K562 (cell line): ENCODE data around the gene RASSF3. TPM values are rescaled to one million over a fixed set of nuclear protein-coding genes. Genes with fewer than 3 reads are reported as not detected.
A peak's percentile ranks its signal among the peaks of the same experiment; 100 is the strongest.

ENCODE experiments used
- ASH1L ChIP-seq: fragments of 450-650 bp; IDR thresholded peaks from 2 replicates; pipeline ENCODE4 v1.6.1; 2018; ENCODE audit warnings: borderline replicate concordance, mild to moderate bottlenecking, low read depth; ENCODE audit not compliant: partially characterized antibody
- CBFA2T3 ChIP-seq: fragments of 450-650 bp; IDR thresholded peaks from 2 replicates; pipeline ENCODE4 v1.6.1; 2017
- DLX4 ChIP-seq: fragments of 250-450 bp; sonication (Bioruptor Pico); IDR thresholded peaks from 2 replicates; pipeline ENCODE4 v1.6.1; 2021; ENCODE audit warnings: mild to moderate bottlenecking
- HMGN3 ChIP-seq: IDR thresholded peaks from 2 replicates; pipeline ENCODE4 v1.6.1; 2011; ENCODE audit warnings: borderline replicate concordance, low read depth, mild to moderate bottlenecking, mixed read lengths, low read length; ENCODE audit not compliant: insufficient read length; ENCODE audit errors: extremely low read depth
- KDM4B ChIP-seq, 2 experiments: fragments of 450-650 bp in 1 of 2; sonication (generic) in 1 of 2; IDR thresholded peaks; 2 replicates each; pipeline ENCODE4 v1.6.1; 2016 to 2017; ENCODE audit warnings: borderline replicate concordance in 2 of 2, antibody characterized with exemption in 1 of 2, low read depth in 1 of 2, mild to moderate bottlenecking in 1 of 2
- POLR2AphosphoS5 ChIP-seq: IDR thresholded peaks from 2 replicates; pipeline ENCODE4 v1.6.1; 2011; ENCODE audit warnings: mild to moderate bottlenecking, low read depth, low read length, moderate library complexity; ENCODE audit not compliant: control insufficient read depth, insufficient read depth
- SRSF3 ChIP-seq: fragments of 200-400 bp; formaldehyde crosslinking; IDR thresholded peaks from 2 replicates; pipeline ENCODE4 v1.6.1; 2016; ENCODE audit warnings: mild to moderate bottlenecking, low read length, moderate library complexity; ENCODE audit not compliant: insufficient read depth
- TAF1 ChIP-seq: IDR thresholded peaks from 2 replicates; pipeline ENCODE4 v1.6.1; 2011; ENCODE audit warnings: mild to moderate bottlenecking, low read length, moderate library complexity; ENCODE audit not compliant: insufficient read depth, control insufficient read depth, severe bottlenecking; ENCODE audit errors: extremely low read depth
- ZEB2 ChIP-seq: fragments of 450-650 bp; IDR thresholded peaks from 2 replicates; pipeline ENCODE4 v1.6.1; 2016
- ZNF589 ChIP-seq: fragments of 200-800 bp; sonication (Bioruptor generic); IDR thresholded peaks from 2 replicates; pipeline ENCODE4 v1.6.1; 2016; ENCODE audit warnings: low read depth, missing genetic modification characterization, missing compliant biosample characterization
- ZNF785 ChIP-seq: fragments of 250-450 bp; sonication (Bioruptor Pico); IDR thresholded peaks from 2 replicates; pipeline ENCODE4 v1.4.0; 2020; ENCODE audit warnings: mild to moderate bottlenecking
- polyA plus RNA-seq, 8 experiments: library from polyadenylated mRNA; depleted of rRNA in 4 of 8; stranded (reverse) in 5 of 8; unstranded in 3 of 8; fragments of >200 nt; fragmentation: Nextera tagmentation in 2 of 8; fragmentation: Illumina TruSeq in 1 of 8; extraction: Ambion mirVana in 2 of 8; extraction: Trizol in 1 of 8; gene quantifications; 2 replicates each; pipeline versions ENCODE4 v1.2.1 to v1.2.3, GENCODE V29; 2011 to 2014; ENCODE audit warnings: inconsistent platforms in 1 of 8, missing spikeins in 1 of 8
- total RNA-seq, 7 experiments: library from RNA; depleted of rRNA in 6 of 7; stranded (reverse); fragments of >200 nt in 6 of 7; fragmentation: Illumina TruSeq in 2 of 7; extraction: Trizol in 2 of 7; gene quantifications; 2 replicates each; pipeline versions ENCODE4 v1.2.1 to v1.2.3, GENCODE V29; 2011 to 2021; ENCODE audit warnings: low replicate concordance in 1 of 7
- TF ChIP-seq, protein P1 (sequence below): fragments of 250-450 bp; sonication (Bioruptor Pico); IDR thresholded peaks from 2 replicates; pipeline ENCODE4 v1.5.0; 2020; ENCODE audit warnings: mild to moderate bottlenecking
- TF ChIP-seq, protein P2 (sequence below): fragments of 450-650 bp; IDR thresholded peaks from 2 replicates; pipeline ENCODE4 v1.6.1; 2016; ENCODE audit warnings: mild to moderate bottlenecking, moderate library complexity

The RASSF3 gene
- total and polyA plus RNA-seq, 9 of the 15 experiments (the other 6 are each of a cell fraction or from before 2014, with no cell fraction given) = 3.7 to 39.2 (median 20.2) TPM

DNA sequence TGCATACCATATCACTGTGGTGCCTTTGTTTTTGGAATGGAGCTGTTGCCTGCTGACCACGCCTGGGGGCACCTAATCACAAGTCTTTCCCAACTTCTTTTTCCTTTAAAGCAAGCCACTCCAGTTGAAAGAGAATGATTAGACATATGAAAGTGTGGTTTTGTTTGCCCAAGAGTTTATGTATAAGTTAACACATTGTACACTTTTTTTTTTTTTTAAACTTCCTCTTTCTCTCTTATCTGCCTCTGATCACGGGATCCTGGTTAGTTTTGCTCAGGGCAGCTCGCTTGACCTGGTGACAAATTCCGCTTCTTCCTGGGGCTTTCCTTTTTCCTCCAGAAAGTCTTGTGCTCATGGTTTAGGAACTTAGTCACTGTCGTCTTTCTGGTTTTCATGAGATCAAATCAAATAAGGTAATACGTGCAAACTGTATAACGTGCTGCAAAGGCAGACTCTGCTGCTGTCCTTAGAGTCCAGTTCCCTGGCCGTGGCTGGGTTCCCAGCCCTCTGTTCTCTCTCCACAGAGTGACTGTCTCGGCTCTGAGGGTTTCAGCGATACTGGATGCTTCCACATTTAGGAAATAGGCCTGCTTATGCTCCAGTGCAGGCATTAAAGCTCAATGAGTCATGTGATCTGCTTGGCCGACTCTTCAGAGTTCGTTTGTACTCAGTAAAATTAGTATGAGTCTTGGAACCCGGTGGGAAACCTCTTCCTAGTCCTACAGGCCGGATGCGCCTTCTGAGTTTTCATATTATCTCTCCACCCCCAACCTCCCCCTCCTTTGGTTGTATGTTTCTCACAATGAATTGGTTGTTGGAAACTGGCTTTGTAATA lies 15.2 kb downstream of the RASSF3 start (continued):
- TF ChIP-seq POLR2AphosphoS5 (0 out of 2 replicates have a peak, but pooled peaks have one; percentile 10), ZEB2 (0 out of 2 replicates have a peak, but pooled peaks have one; percentile 46), HMGN3 (no peak), CBFA2T3 (no peak), ASH1L (no peak), ZNF785 (no peak), SRSF3 (no peak), ZNF589 (CRISPR knock-in tag) (peak; percentile 64; the same call in 1 of the 2 replicates), KDM4B (IDR thresholded peaks at IDR 0.05; ENCODE audit: borderline replicate concordance in 2 of 2, low read depth in 1 of 2) (no peak), TAF1 (peak; percentile 41), DLX4 (CRISPR knock-in tag) (no peak)
- TF ChIP-seq, protein P1, sequence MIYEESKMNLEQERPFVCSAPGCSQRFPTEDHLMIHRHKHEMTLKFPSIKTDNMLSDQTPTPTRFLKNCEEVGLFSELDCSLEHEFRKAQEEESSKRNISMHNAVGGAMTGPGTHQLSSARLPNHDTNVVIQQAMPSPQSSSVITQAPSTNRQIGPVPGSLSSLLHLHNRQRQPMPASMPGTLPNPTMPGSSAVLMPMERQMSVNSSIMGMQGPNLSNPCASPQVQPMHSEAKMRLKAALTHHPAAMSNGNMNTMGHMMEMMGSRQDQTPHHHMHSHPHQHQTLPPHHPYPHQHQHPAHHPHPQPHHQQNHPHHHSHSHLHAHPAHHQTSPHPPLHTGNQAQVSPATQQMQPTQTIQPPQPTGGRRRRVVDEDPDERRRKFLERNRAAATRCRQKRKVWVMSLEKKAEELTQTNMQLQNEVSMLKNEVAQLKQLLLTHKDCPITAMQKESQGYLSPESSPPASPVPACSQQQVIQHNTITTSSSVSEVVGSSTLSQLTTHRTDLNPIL (CRISPR knock-in tag) = no peak
- TF ChIP-seq, protein P2, sequence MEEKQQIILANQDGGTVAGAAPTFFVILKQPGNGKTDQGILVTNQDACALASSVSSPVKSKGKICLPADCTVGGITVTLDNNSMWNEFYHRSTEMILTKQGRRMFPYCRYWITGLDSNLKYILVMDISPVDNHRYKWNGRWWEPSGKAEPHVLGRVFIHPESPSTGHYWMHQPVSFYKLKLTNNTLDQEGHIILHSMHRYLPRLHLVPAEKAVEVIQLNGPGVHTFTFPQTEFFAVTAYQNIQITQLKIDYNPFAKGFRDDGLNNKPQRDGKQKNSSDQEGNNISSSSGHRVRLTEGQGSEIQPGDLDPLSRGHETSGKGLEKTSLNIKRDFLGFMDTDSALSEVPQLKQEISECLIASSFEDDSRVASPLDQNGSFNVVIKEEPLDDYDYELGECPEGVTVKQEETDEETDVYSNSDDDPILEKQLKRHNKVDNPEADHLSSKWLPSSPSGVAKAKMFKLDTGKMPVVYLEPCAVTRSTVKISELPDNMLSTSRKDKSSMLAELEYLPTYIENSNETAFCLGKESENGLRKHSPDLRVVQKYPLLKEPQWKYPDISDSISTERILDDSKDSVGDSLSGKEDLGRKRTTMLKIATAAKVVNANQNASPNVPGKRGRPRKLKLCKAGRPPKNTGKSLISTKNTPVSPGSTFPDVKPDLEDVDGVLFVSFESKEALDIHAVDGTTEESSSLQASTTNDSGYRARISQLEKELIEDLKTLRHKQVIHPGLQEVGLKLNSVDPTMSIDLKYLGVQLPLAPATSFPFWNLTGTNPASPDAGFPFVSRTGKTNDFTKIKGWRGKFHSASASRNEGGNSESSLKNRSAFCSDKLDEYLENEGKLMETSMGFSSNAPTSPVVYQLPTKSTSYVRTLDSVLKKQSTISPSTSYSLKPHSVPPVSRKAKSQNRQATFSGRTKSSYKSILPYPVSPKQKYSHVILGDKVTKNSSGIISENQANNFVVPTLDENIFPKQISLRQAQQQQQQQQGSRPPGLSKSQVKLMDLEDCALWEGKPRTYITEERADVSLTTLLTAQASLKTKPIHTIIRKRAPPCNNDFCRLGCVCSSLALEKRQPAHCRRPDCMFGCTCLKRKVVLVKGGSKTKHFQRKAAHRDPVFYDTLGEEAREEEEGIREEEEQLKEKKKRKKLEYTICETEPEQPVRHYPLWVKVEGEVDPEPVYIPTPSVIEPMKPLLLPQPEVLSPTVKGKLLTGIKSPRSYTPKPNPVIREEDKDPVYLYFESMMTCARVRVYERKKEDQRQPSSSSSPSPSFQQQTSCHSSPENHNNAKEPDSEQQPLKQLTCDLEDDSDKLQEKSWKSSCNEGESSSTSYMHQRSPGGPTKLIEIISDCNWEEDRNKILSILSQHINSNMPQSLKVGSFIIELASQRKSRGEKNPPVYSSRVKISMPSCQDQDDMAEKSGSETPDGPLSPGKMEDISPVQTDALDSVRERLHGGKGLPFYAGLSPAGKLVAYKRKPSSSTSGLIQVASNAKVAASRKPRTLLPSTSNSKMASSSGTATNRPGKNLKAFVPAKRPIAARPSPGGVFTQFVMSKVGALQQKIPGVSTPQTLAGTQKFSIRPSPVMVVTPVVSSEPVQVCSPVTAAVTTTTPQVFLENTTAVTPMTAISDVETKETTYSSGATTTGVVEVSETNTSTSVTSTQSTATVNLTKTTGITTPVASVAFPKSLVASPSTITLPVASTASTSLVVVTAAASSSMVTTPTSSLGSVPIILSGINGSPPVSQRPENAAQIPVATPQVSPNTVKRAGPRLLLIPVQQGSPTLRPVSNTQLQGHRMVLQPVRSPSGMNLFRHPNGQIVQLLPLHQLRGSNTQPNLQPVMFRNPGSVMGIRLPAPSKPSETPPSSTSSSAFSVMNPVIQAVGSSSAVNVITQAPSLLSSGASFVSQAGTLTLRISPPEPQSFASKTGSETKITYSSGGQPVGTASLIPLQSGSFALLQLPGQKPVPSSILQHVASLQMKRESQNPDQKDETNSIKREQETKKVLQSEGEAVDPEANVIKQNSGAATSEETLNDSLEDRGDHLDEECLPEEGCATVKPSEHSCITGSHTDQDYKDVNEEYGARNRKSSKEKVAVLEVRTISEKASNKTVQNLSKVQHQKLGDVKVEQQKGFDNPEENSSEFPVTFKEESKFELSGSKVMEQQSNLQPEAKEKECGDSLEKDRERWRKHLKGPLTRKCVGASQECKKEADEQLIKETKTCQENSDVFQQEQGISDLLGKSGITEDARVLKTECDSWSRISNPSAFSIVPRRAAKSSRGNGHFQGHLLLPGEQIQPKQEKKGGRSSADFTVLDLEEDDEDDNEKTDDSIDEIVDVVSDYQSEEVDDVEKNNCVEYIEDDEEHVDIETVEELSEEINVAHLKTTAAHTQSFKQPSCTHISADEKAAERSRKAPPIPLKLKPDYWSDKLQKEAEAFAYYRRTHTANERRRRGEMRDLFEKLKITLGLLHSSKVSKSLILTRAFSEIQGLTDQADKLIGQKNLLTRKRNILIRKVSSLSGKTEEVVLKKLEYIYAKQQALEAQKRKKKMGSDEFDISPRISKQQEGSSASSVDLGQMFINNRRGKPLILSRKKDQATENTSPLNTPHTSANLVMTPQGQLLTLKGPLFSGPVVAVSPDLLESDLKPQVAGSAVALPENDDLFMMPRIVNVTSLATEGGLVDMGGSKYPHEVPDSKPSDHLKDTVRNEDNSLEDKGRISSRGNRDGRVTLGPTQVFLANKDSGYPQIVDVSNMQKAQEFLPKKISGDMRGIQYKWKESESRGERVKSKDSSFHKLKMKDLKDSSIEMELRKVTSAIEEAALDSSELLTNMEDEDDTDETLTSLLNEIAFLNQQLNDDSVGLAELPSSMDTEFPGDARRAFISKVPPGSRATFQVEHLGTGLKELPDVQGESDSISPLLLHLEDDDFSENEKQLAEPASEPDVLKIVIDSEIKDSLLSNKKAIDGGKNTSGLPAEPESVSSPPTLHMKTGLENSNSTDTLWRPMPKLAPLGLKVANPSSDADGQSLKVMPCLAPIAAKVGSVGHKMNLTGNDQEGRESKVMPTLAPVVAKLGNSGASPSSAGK = 0 out of 2 replicates have a peak, but pooled peaks have one; percentile 18
